HL-60 (cell line): ENCODE results near the gene VPS35L.

Experiments used
- DNase-seq, 2 experiments: peaks; one replicate each; pipeline ENCODE4 v3.0.0-alpha.2; 2010 to 2020; ENCODE audit warnings: low read depth in 1 of 2, low spot score in 1 of 2
- H3K27ac ChIP-seq: fragments of 250-450 bp; sonication (Bioruptor Pico); replicated peaks from 2 replicates; pipeline ENCODE4 v1.5.1; 2020; ENCODE audit warnings: mild to moderate bottlenecking, moderate library complexity
- H3K27me3 ChIP-seq: fragments of 250-450 bp; sonication (Bioruptor Pico); 2 replicates; pipeline ENCODE4 v1.5.1; 2021; ENCODE audit warnings: mild to moderate bottlenecking, moderate library complexity; ENCODE audit not compliant: insufficient read depth, poor library complexity, severe bottlenecking
- H3K4me3 ChIP-seq: replicated peaks from 2 replicates; pipeline ENCODE4 v1.5.1; 2011; ENCODE audit warnings: mild to moderate bottlenecking, control low read depth, low read length; ENCODE audit not compliant: insufficient read depth
- GABPA ChIP-seq: IDR thresholded peaks from 2 replicates; pipeline ENCODE4 v1.6.1; 2012; ENCODE audit warnings: low read depth
- POLR2AphosphoS5 ChIP-seq: IDR thresholded peaks from 2 replicates; pipeline ENCODE4 v1.6.1; 2012; ENCODE audit warnings: low read depth
- SPI1 ChIP-seq: IDR thresholded peaks from 2 replicates; pipeline ENCODE4 v1.6.1; 2012; ENCODE audit warnings: low read depth, mild to moderate bottlenecking, borderline replicate concordance
- TF ChIP-seq, protein P1 (sequence below): IDR thresholded peaks from one replicate; pipeline ENCODE4 v1.5.1; 2011; ENCODE audit warnings: low read length, control low read depth, inconsistent platforms; ENCODE audit not compliant: insufficient read depth
- TF ChIP-seq, protein P2 (sequence below): IDR thresholded peaks from 2 replicates; pipeline ENCODE4 v1.6.1; 2012; ENCODE audit warnings: low read depth; ENCODE audit not compliant: insufficient replicate concordance

VPS35L gene

DNA sequence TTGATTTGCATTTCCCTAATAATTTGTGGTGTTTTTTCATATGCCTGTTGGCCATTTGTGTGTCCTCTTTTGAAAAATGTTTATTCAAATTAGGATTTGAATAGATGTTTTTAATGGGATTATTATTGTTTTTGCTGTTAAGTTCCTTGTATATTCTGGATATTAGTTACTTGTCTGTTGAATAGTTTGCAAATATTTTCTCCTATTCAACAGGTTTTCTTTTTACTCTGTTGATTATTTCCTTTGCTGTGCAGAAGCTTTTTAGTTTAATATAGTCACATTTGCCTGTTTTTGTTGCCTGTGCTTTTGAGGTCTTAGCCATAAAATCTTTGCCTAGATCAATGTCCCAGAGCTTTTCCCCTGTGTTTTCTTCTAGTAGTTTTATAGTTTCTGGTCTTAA is 43.2 kb upstream of the VPS35L start:
- DNase-seq, result no peak
- Histone ChIP-seq H3K27ac (no peak overlapping the region; the same call in 1 of the 2 replicates), H3K4me3 (no peak overlapping the region), H3K27me3 (no peaks in the 10 kb centered on the region)
- TF ChIP-seq SPI1 (no peak), POLR2AphosphoS5 (no peak), GABPA (no peak)
- TF ChIP-seq, protein P1, sequence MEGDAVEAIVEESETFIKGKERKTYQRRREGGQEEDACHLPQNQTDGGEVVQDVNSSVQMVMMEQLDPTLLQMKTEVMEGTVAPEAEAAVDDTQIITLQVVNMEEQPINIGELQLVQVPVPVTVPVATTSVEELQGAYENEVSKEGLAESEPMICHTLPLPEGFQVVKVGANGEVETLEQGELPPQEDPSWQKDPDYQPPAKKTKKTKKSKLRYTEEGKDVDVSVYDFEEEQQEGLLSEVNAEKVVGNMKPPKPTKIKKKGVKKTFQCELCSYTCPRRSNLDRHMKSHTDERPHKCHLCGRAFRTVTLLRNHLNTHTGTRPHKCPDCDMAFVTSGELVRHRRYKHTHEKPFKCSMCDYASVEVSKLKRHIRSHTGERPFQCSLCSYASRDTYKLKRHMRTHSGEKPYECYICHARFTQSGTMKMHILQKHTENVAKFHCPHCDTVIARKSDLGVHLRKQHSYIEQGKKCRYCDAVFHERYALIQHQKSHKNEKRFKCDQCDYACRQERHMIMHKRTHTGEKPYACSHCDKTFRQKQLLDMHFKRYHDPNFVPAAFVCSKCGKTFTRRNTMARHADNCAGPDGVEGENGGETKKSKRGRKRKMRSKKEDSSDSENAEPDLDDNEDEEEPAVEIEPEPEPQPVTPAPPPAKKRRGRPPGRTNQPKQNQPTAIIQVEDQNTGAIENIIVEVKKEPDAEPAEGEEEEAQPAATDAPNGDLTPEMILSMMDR, result no peak
- TF ChIP-seq, protein P2, sequence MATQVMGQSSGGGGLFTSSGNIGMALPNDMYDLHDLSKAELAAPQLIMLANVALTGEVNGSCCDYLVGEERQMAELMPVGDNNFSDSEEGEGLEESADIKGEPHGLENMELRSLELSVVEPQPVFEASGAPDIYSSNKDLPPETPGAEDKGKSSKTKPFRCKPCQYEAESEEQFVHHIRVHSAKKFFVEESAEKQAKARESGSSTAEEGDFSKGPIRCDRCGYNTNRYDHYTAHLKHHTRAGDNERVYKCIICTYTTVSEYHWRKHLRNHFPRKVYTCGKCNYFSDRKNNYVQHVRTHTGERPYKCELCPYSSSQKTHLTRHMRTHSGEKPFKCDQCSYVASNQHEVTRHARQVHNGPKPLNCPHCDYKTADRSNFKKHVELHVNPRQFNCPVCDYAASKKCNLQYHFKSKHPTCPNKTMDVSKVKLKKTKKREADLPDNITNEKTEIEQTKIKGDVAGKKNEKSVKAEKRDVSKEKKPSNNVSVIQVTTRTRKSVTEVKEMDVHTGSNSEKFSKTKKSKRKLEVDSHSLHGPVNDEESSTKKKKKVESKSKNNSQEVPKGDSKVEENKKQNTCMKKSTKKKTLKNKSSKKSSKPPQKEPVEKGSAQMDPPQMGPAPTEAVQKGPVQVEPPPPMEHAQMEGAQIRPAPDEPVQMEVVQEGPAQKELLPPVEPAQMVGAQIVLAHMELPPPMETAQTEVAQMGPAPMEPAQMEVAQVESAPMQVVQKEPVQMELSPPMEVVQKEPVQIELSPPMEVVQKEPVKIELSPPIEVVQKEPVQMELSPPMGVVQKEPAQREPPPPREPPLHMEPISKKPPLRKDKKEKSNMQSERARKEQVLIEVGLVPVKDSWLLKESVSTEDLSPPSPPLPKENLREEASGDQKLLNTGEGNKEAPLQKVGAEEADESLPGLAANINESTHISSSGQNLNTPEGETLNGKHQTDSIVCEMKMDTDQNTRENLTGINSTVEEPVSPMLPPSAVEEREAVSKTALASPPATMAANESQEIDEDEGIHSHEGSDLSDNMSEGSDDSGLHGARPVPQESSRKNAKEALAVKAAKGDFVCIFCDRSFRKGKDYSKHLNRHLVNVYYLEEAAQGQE, result no peak

DNA sequence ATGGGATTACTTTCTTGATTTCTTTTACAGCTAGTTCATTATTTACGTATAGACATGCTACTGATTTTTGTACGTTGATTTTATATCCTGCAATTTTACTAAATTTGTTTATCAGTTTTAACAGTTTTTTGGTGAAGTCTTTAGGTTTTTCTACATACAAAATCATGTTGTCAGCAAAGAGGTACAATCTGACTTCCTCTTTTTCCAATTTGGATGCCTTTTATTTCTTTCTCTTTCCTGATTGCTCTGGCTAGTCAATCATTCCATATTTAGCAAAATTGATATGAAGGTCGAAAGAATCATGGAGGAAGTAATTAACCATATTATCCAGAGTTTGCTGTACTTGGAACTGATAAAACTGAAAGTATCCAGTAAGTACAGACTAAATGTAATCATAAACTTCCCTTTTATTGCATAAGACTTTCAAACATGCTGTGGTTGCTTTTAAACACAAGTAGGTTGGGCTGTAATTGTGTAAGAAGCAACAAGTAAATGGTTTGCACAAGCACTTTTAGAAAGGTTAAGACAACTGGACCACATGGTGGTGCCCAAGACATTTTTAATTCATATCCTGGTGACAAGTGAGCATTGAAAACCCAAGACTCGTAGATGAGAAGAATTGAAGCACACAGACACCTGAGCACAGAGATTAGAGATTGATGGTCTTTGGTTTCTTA is 42.0 kb upstream of the VPS35L start:
- Histone ChIP-seq H3K27ac (peak overlapping the region; percentile 55), H3K4me3 (peak overlapping the region; percentile 25), H3K27me3 (no peaks in the 10 kb centered on the region)
- TF ChIP-seq SPI1, result peak; percentile 95
- TF ChIP-seq GABPA, result no peak
- TF ChIP-seq POLR2AphosphoS5, result peak; percentile 24; the same call in 1 of the 2 replicates
- peak; percentile 73 to 88 for DNase-seq

DNA sequence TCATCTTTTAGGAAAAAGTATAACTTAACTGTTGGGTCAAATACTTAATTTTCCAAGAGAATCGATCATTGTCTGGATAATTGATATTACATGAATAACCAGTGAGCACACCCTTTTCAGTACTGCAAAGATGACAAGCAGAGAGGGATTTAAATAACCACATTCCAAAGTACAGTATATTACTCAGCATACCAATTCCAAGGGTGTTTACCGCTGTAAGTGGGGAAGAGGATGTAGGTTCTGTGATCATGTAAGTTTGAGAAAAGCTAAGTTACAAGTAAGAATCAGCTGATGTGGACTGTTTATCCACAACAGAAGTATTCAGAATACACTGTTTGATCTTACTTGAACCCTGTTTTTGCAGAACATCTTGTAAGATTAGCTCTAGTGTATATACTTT is 39.7 kb upstream of the VPS35L start:
- TF ChIP-seq, protein P1, result no peak
- TF ChIP-seq GABPA, result no peak
- TF ChIP-seq, protein P2, result no peak
- TF ChIP-seq SPI1, result no peak
- no peak for TF ChIP-seq POLR2AphosphoS5
- Histone ChIP-seq H3K27ac (no peak overlapping the region), H3K27me3 (no peaks in the 10 kb centered on the region), H3K4me3 (no peak overlapping the region)
- DNase-seq, result no peak

DNA sequence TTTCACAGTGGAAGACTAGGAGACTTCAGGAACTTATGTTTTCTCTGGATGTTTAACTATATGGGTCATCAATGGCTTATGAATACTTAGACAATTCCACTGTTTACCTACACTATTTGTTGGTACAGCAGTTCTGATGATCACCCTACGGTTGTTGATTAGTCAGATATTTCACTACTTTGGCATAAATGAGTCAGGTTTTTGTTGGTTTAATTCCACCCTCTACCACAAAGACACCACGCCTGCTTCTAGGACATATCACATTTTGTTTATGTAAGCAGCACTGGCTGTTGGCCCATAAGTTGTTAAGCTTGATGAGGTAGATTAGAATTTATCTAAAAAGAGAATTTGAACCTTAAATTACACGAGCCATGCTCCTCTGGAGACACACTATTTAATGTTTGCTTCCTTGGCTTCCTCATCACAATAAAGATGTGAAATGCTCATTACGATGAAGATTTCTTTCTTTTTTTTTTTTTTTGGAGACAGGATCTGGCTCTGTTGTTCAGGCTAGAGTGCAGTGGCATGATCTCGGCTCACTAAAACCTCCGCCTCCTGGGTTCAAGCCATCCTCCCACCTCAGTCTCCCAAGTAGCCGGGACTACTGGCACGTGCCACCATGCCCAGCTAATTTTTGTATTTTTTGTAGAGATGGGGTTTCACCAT is 37.9 kb upstream of the VPS35L start:
- no peak for TF ChIP-seq SPI1
- H3K27ac ChIP-seq, result no peak overlapping the region
- no peaks in the 10 kb centered on the region for H3K27me3 ChIP-seq
- no peak for DNase-seq
- H3K4me3 ChIP-seq, result no peak overlapping the region
